Trophoblast cell (in vitro differentiated cells and primary cell): Measurements from ENCODE around the gene FAM184B.

Source experiments
- DNase-seq, 2 donors: peaks; one replicate each; pipeline ENCODE4 v3.0.0-alpha.2; 2016
- H2AFZ ChIP-seq: 2 replicates; pipeline ENCODE4 v1.6.1; 2013; ENCODE audit warnings: low read length, moderate library complexity, mild to moderate bottlenecking; ENCODE audit not compliant: insufficient read depth, poor library complexity
- H2AK5ac ChIP-seq: 2 replicates; pipeline ENCODE4 v1.6.1; 2013; ENCODE audit warnings: mild to moderate bottlenecking, low read length
- H2BK120ac ChIP-seq: 2 replicates; pipeline ENCODE4 v1.6.1; 2013; ENCODE audit warnings: low read length, mild to moderate bottlenecking, moderate library complexity; ENCODE audit not compliant: insufficient read depth, poor library complexity
- H2BK12ac ChIP-seq: 2 replicates; pipeline ENCODE4 v1.6.1; 2013; ENCODE audit warnings: mild to moderate bottlenecking, low read length, moderate library complexity
- H2BK5ac ChIP-seq: 2 replicates; pipeline ENCODE4 v1.6.1; 2013; ENCODE audit warnings: low read length, low read depth, moderate library complexity, mild to moderate bottlenecking; ENCODE audit not compliant: poor library complexity
- H3K14ac ChIP-seq: 2 replicates; pipeline ENCODE4 v1.6.1; 2013; ENCODE audit warnings: mild to moderate bottlenecking, low read length
- H3K18ac ChIP-seq: 2 replicates; pipeline ENCODE4 v1.6.1; 2013; ENCODE audit warnings: mild to moderate bottlenecking, low read length
- H3K23ac ChIP-seq: 2 replicates; pipeline ENCODE4 v1.6.1; 2013; ENCODE audit warnings: low read length
- H3K27ac ChIP-seq: 2 replicates; pipeline ENCODE4 v1.5.1; 2013; ENCODE audit warnings: low read depth, mild to moderate bottlenecking, inconsistent platforms, low read length, moderate library complexity
- H3K27me3 ChIP-seq: 2 replicates; pipeline ENCODE4 v1.6.1; 2013; ENCODE audit warnings: inconsistent platforms, mild to moderate bottlenecking, low read length, moderate library complexity; ENCODE audit not compliant: insufficient read depth
- H3K36me3 ChIP-seq, 2 experiments: 1 replicate in 1 of 2; 2 replicates in 1 of 2; pipeline ENCODE4 v1.6.1; 2013; ENCODE audit warnings: low read length in 2 of 2, mild to moderate bottlenecking in 2 of 2, moderate library complexity in 1 of 2; ENCODE audit not compliant: insufficient read depth in 2 of 2, control insufficient read depth in 1 of 2
- H3K4ac ChIP-seq: 2 replicates; pipeline ENCODE4 v1.6.1; 2013; ENCODE audit warnings: low read depth, mild to moderate bottlenecking, low read length, moderate library complexity
- H3K4me1 ChIP-seq, 2 experiments: 1 replicate in 1 of 2; 2 replicates in 1 of 2; pipeline ENCODE4 v1.6.1; 2013; ENCODE audit warnings: low read length in 2 of 2, mild to moderate bottlenecking in 2 of 2, moderate library complexity in 1 of 2; ENCODE audit not compliant: insufficient read depth in 2 of 2, control insufficient read depth in 1 of 2
- H3K4me2 ChIP-seq: 2 replicates; pipeline ENCODE4 v1.6.1; 2013; ENCODE audit warnings: inconsistent platforms, mild to moderate bottlenecking, low read length, moderate library complexity
- H3K4me3 ChIP-seq: 2 replicates; pipeline ENCODE4 v1.5.1; 2013; ENCODE audit warnings: mild to moderate bottlenecking, low read depth, low read length, inconsistent platforms
- H3K79me1 ChIP-seq: one replicate; pipeline ENCODE4 v1.6.1; 2013; ENCODE audit warnings: low read length
- H3K79me2 ChIP-seq: 2 replicates; pipeline ENCODE4 v1.6.1; 2013; ENCODE audit warnings: low read length, mild to moderate bottlenecking; ENCODE audit not compliant: control insufficient read depth, insufficient read depth, poor library complexity
- H3K9ac ChIP-seq: 2 replicates; pipeline ENCODE4 v1.6.1; 2013; ENCODE audit warnings: mild to moderate bottlenecking, low read length
- H3K9me3 ChIP-seq: 2 replicates; pipeline ENCODE4 v1.6.1; 2013; ENCODE audit warnings: low read depth, mild to moderate bottlenecking, control low read depth, inconsistent platforms, low read length; ENCODE audit not compliant: insufficient read depth
- H4K12ac ChIP-seq: 2 replicates; pipeline ENCODE4 v1.6.1; 2013; ENCODE audit warnings: low read depth, mild to moderate bottlenecking, low read length, moderate library complexity
- H4K8ac ChIP-seq: 2 replicates; pipeline ENCODE4 v1.6.1; 2013; ENCODE audit warnings: low read depth, mild to moderate bottlenecking, low read length, moderate library complexity
- H4K91ac ChIP-seq: one replicate; pipeline ENCODE4 v1.6.1; 2013; ENCODE audit warnings: low read depth, mild to moderate bottlenecking, low read length, moderate library complexity
- WGBS: extraction: QIAGEN DNeasy Blood & Tissue Kit; methylation state at CpG from one replicate; pipeline ENCODE4 v1.1.7; 2013; ENCODE audit warnings: missing lambda C conversion rate; ENCODE audit not compliant: insufficient read length, insufficient coverage; ENCODE audit errors: extremely low coverage; 5-methylcytosine and 5-hydroxymethylcytosine counted together

FAM184B gene

GRCh38 chr4:17630228-17630627, 151.2 kb downstream of the FAM184B start:
- H2AK5ac ChIP-seq = no peak overlapping the region
- no peak overlapping the region for H3K4ac ChIP-seq
- H3K27ac ChIP-seq = no peak overlapping the region
- no peak overlapping the region for H3K18ac ChIP-seq
- no peaks in the 10 kb centered on the region for H3K79me1 ChIP-seq
- no peaks in the 10 kb centered on the region for H3K9me3 ChIP-seq
- H4K8ac ChIP-seq = no peak overlapping the region
- no peak overlapping the region for H2AFZ ChIP-seq
- no peaks in the 10 kb centered on the region for H3K27me3 ChIP-seq
- peaks cover 40 to 59% of the 10 kb centered on the region in 2 experiments for H3K36me3 ChIP-seq
- H3K4me2 ChIP-seq = no peak overlapping the region
- WGBS = no CpG with 5 or more reads among the region's 4 CpGs
- H3K79me2 ChIP-seq = no peaks in the 10 kb centered on the region
- no peak for DNase-seq
- H2BK5ac ChIP-seq = no peak overlapping the region
- H4K12ac ChIP-seq = no peak overlapping the region
- no peaks in the 10 kb centered on the region for H3K4me1 ChIP-seq
- no peak overlapping the region for H3K9ac ChIP-seq
- H2BK120ac ChIP-seq = no peak overlapping the region
- no peak overlapping the region for H3K14ac ChIP-seq
- no peak overlapping the region for H2BK12ac ChIP-seq
- no peak overlapping the region for H4K91ac ChIP-seq
- H3K4me3 ChIP-seq = no peak overlapping the region
- H3K23ac ChIP-seq = no peak overlapping the region

DNA sequence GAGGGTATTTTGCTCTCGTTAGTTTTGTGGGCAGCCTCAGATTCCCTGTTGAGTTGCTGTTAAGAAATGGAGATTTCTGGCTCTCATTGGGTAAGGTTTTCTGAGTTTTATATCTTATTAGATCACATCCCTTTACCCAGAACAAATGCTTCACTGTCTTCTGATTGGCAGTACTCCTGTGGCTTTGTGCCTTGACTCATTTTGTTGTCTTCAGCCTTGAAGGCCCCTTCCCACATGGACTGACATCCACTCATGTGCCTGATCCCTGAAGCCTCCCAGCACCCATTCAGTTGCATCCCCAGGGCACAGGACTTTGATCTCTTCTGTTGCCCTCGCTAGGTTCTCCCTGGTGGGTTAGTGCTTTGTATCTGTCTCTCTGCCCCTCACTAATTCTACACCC, 156.6 kb downstream of the FAM184B start:
- no peaks in the 10 kb centered on the region for H3K79me1 ChIP-seq
- no peak for DNase-seq
- H3K14ac ChIP-seq = no peak overlapping the region
- no CpG with 5 or more reads among the region's 2 CpGs for WGBS
- no peak overlapping the region for H3K4ac ChIP-seq
- H3K9me3 ChIP-seq = no peaks in the 10 kb centered on the region
- no peaks in the 10 kb centered on the region for H3K27me3 ChIP-seq
- H2AFZ ChIP-seq = no peak overlapping the region
- H2BK5ac ChIP-seq = no peak overlapping the region
- H3K79me2 ChIP-seq = no peaks in the 10 kb centered on the region
- no peaks in the 10 kb centered on the region for H3K4me1 ChIP-seq
- H4K8ac ChIP-seq = no peak overlapping the region
- H2AK5ac ChIP-seq = no peak overlapping the region
- peaks cover 45 to 67% of the 10 kb centered on the region in 2 experiments for H3K36me3 ChIP-seq
- H3K23ac ChIP-seq = no peak overlapping the region
- no peak overlapping the region for H4K12ac ChIP-seq
- no peak overlapping the region for H2BK12ac ChIP-seq
- no peak overlapping the region for H4K91ac ChIP-seq
- H2BK120ac ChIP-seq = no peak overlapping the region
- H3K4me3 ChIP-seq = no peak overlapping the region
- no peak overlapping the region for H3K4me2 ChIP-seq
- no peak overlapping the region for H3K27ac ChIP-seq
- H3K18ac ChIP-seq = no peak overlapping the region
- no peak overlapping the region for H3K9ac ChIP-seq

- no peak overlapping the region for H3K4me2 ChIP-seq
- H2BK12ac ChIP-seq = no peak overlapping the region
- H4K8ac ChIP-seq = no peak overlapping the region
- H2AK5ac ChIP-seq = no peak overlapping the region
- H3K9me3 ChIP-seq = no peaks in the 10 kb centered on the region
- H3K79me2 ChIP-seq = no peaks in the 10 kb centered on the region
- H3K4me1 ChIP-seq = no peaks in the 10 kb centered on the region
- no peak overlapping the region for H4K91ac ChIP-seq
- no peaks in the 10 kb centered on the region for H3K27me3 ChIP-seq
- H3K36me3 ChIP-seq = peaks cover 40 to 66% of the 10 kb centered on the region in 2 experiments
- H3K9ac ChIP-seq = no peak overlapping the region
- H3K79me1 ChIP-seq = no peaks in the 10 kb centered on the region
- no peak overlapping the region for H3K4ac ChIP-seq
- H2BK120ac ChIP-seq = no peak overlapping the region
- no peak overlapping the region for H3K23ac ChIP-seq
- H3K27ac ChIP-seq = no peak overlapping the region
- H3K14ac ChIP-seq = no peak overlapping the region
- no peak overlapping the region for H3K4me3 ChIP-seq
- no peak overlapping the region for H2BK5ac ChIP-seq
- H3K18ac ChIP-seq = no peak overlapping the region
- WGBS = no CpG with 5 or more reads among the region's 7 CpGs
- no peak overlapping the region for H4K12ac ChIP-seq
- H2AFZ ChIP-seq = no peak overlapping the region
- DNase-seq = no peak
Observed at GRCh38 chr4:17623451-17624001, 157.9 kb downstream of the FAM184B start.

- Histone ChIP-seq H4K12ac (no peak overlapping the region), H3K14ac (no peak overlapping the region), H3K27me3 (no peaks in the 10 kb centered on the region), H4K8ac (no peak overlapping the region), H3K9ac (no peak overlapping the region), H4K91ac (no peak overlapping the region), H3K79me1 (peaks cover 4% of the 10 kb centered on the region), H3K9me3 (no peaks in the 10 kb centered on the region), H2BK120ac (no peak overlapping the region), H3K4ac (no peak overlapping the region), H3K27ac (no peak overlapping the region), H2BK12ac (no peak overlapping the region), H2BK5ac (no peak overlapping the region), H3K4me3 (no peak overlapping the region), H3K4me2 (no peak overlapping the region), H2AFZ (no peak overlapping the region), H2AK5ac (no peak overlapping the region), H3K18ac (no peak overlapping the region), H3K23ac (no peak overlapping the region), H3K36me3 (peaks cover 24 to 47% of the 10 kb centered on the region in 2 experiments), H3K79me2 (peaks cover 10% of the 10 kb centered on the region), H3K4me1 (peaks cover 0 to 3% of the 10 kb centered on the region in 2 experiments)
- no peak for DNase-seq
- no CpG with 5 or more reads among the region's 7 CpGs for WGBS
Observed at GRCh38 chr4:17619416-17620105, 161.9 kb downstream of the FAM184B start.
